HG02840 (cell line): Measurements from ENCODE around the gene CAMTA1.
"Not testable (repeated sequence)": the region's sequence is repeated elsewhere in the genome, so short reads cannot be mapped to it uniquely, and the experiment has no call there.

Experiments used
- ATAC-seq: cut with Tn5 transposase; IDR thresholded peaks from one replicate; pipeline ENCODE4 v1.9.1; 2021; ENCODE audit warnings: mild to moderate bottlenecking, moderate library complexity, moderate number of reproducible peaks; ENCODE audit not compliant: unreplicated experiment, low FRiP score

Gene CAMTA1

GRCh38 chr1:7365706-7366105 lies 580.5 kb downstream of the CAMTA1 start:
- ATAC-seq = no peak

- ATAC-seq = no peak
Measured at GRCh38 chr1:7366286-7366954, 581.2 kb downstream of the CAMTA1 start.

GRCh38 chr1:7366955-7367665 lies 581.9 kb downstream of the CAMTA1 start:
- ATAC-seq = no peak

GRCh38 chr1:7369866-7370265 lies 584.6 kb downstream of the CAMTA1 start:
- ATAC-seq = no peak

- no peak for ATAC-seq
Measured at GRCh38 chr1:7371926-7372325, 586.7 kb downstream of the CAMTA1 start.

GRCh38 chr1:7372477-7373120 lies 587.3 kb downstream of the CAMTA1 start:
- no peak for ATAC-seq

GRCh38 chr1:7373251-7373650 lies 588.0 kb downstream of the CAMTA1 start:
- no peak for ATAC-seq

- no peak for ATAC-seq
Measured at GRCh38 chr1:7373876-7374562, 588.8 kb downstream of the CAMTA1 start.

- ATAC-seq = no peak
Measured at GRCh38 chr1:7374563-7375160, 589.4 kb downstream of the CAMTA1 start.

GRCh38 chr1:7375329-7375728 lies 590.1 kb downstream of the CAMTA1 start:
- no peak for ATAC-seq

- no peak for ATAC-seq
Measured at GRCh38 chr1:7375781-7376660, 590.8 kb downstream of the CAMTA1 start.

GRCh38 chr1:7376676-7377075 lies 591.4 kb downstream of the CAMTA1 start:
- no peak for ATAC-seq

- ATAC-seq = no peak
Measured at GRCh38 chr1:7378346-7379130, 593.3 kb downstream of the CAMTA1 start.

- no peak for ATAC-seq
Measured at GRCh38 chr1:7379441-7379971, 594.3 kb downstream of the CAMTA1 start.

GRCh38 chr1:7380068-7380467 lies 594.8 kb downstream of the CAMTA1 start:
- ATAC-seq = not testable (repeated sequence)

GRCh38 chr1:7380712-7381111 lies 595.5 kb downstream of the CAMTA1 start:
- no peak for ATAC-seq

GRCh38 chr1:7381729-7382128 lies 596.5 kb downstream of the CAMTA1 start:
- ATAC-seq = not testable (repeated sequence)

GRCh38 chr1:7382971-7383370 lies 597.7 kb downstream of the CAMTA1 start:
- no peak for ATAC-seq
